Keratinocyte (primary cell): ENCODE measurements around the gene HSP90AA1.

Source experiments
- CTCF ChIP-seq, 3 experiments: IDR thresholded peaks in 1 of 3; conservative IDR thresholded peaks in 1 of 3; optimal IDR thresholded peaks in 1 of 3; 2 replicates in 2 of 3; 3 replicates in 1 of 3; pipeline versions ENCODE3 to v1.5.1; 2011; ENCODE audit warnings: low read length in 3 of 3, mild to moderate bottlenecking in 3 of 3, moderate library complexity in 2 of 3, control low read depth in 1 of 3, inconsistent platforms in 1 of 3; ENCODE audit not compliant: insufficient read depth in 2 of 3; ENCODE audit errors: extremely low read depth in 1 of 3
- EZH2 ChIP-seq: IDR thresholded peaks from one replicate; pipeline ENCODE4 v1.6.1; 2012; ENCODE audit warnings: inconsistent platforms, mild to moderate bottlenecking, low read length, moderate library complexity

DNA sequence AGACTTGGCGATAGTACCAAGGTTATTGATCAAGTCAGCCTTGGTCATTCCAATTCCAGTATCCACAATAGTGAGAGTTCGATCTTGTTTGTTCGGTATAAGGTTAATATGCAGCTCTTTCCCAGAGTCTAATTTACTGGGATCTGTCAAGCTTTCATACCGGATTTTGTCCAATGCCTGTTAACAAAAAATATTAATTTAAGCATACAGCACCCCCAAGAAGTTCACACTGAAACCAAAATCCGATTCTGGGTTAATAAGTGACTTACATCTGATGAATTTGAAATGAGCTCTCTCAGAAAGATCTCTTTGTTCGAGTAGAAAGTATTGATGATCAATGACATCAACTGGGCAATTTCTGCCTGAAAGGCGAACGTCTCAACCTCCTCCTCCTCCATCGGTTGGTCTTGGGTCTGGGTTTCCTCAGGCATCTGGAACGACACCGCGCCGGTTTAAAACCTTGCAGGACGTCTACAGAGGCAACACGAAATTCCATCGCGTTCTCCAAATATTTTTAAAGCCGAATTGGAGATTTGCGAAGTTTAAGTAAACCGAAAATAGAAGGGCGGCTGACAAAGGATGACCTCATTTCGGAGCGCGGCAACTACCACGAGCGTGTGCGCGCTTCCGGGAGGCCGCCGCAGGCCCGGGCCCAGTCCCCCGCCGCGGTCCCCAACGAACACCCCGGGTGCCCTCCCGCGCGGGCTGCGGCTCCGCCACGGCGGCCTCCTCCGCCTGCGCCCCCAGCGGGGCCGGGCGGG is 716 bp downstream of the HSP90AA1 start:
- TF ChIP-seq EZH2 (no peak), CTCF (optimal IDR thresholded peaks at IDR 0.05 in 1 of 3, IDR thresholded peaks at IDR 0.05 in 1 of 3, conservative IDR thresholded peaks at IDR 0.05 in 1 of 3; ENCODE audit: extremely low read depth in 1 of 3, insufficient read depth in 2 of 3, low read length in 3 of 3) (no peak)
